Stimulated activated CD4-positive, alpha-beta T cell treated with anti-CD3 and anti-CD28 coated beads, Interleukin-12 subunit alpha, Interleukin-12 subunit beta, amount 100 ng/mL, for 4 hours (primary cell): ENCODE measurements around the gene EGFL7.

ENCODE experiments used
- DNase-seq: peaks from one replicate; pipeline ENCODE4 v3.0.0-alpha.2; 2020

Gene EGFL7

GRCh38 chr9:136675477-136676296, 13.0 kb downstream of the EGFL7 start:
- no peak for DNase-seq

- no peak for DNase-seq
Observed at GRCh38 chr9:136676297-136676794, 13.6 kb downstream of the EGFL7 start.

GRCh38 chr9:136676920-136677686, 14.4 kb downstream of the EGFL7 start:
- no peak for DNase-seq

GRCh38 chr9:136678034-136678433, 15.3 kb downstream of the EGFL7 start:
- no peak for DNase-seq

DNA sequence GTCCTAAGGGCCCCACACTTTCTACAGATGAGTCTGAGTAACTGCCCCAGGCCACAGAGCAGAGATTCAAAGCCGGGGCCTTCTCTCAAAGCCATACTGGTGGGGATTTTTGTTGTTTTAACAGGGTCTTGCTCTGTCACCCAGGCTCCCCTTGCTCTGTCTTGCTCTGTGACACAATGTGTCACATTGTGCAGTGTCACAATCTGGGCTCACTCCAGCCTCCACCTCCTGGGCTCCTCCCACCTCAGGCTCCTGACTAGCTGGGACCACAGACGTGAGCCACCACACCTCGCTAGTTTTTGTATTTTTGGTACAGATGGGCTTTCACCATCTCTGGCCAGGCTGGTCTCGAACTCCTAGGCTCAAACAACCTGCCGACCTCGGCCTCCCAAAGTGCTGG, 15.9 kb downstream of the EGFL7 start:
- no peak for DNase-seq

DNA sequence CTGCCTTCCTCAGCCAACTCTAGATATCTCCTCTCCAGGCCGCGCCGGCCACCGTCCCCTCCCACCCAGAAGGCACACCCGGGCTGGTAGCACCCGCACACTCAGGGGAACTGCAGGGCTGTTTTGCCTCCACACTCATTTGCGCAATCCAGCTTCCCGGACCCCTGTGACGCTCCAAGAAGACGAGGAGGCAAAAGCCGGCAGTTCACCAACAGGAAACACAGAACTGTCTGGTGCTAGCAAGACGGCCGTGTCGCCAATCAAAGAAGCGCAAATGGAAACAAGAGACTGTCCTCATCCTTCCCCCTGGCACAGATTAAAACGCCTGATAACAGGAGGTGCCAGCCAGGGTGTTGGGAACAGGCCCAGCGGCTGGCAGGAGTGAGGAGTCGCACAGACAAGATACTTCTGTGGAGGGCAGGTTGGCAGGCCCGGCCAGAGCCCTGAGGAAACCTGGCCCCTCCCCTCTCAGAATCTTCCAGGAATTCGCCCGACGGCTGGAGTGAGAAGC, 16.8 kb downstream of the EGFL7 start:
- DNase-seq, result no peak

GRCh38 chr9:136681029-136681428, 18.3 kb downstream of the EGFL7 start:
- DNase-seq, result no peak

- no peak for DNase-seq
Observed at GRCh38 chr9:136681945-136682699, 19.4 kb downstream of the EGFL7 start.

DNA sequence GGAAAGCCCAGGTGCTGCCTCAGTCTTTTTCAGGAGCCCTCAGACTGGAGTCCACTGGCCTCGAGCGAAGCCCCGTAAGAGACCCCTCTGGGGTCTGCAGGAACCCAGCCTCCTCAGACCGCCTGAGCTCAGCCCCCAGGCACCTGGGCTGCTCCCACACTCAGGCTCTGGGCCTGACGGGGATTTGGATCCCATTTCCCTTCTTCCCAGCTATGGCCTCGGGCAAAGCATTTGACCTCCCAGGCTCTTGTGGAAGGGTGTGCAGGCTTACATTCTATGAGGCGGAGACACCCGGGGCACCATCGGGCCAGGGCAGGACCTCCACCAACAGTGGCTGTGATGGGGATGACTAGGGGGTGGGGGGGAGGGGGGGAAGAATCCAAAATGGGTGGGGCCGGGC, 20.0 kb downstream of the EGFL7 start:
- no peak for DNase-seq

GRCh38 chr9:136683173-136683745, 20.5 kb downstream of the EGFL7 start:
- DNase-seq, result no peak

GRCh38 chr9:136683755-136684154, 21.0 kb downstream of the EGFL7 start:
- DNase-seq, result no peak

GRCh38 chr9:136684339-136684738, 21.6 kb downstream of the EGFL7 start:
- DNase-seq, result no peak

GRCh38 chr9:136684799-136685198, 22.1 kb downstream of the EGFL7 start:
- DNase-seq, result no peak

DNA sequence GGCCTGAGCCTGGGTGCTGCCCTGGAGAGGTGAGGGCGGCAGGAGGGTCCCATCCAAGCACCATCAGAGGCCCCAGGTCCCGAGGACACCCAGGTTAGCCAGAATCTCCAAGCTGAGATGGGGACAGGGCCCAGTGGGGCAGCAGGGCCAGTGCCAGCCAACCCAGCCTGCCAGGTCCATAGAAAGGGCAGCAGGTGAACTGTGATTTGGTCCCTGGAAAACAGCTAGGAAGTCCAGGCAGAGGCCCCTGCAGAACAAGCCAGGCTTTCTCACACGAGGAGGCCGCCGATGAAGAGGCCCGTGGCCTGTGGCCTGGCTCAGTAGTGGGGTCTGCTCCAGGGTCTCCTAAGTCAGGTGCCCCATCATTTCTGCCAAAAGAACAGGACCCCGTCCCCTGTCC, 22.5 kb downstream of the EGFL7 start:
- no peak for DNase-seq

- no peak for DNase-seq
Observed at GRCh38 chr9:136685790-136686533, 23.2 kb downstream of the EGFL7 start.

- DNase-seq, result no peak
Observed at GRCh38 chr9:136686534-136686793, 23.7 kb downstream of the EGFL7 start.

DNA sequence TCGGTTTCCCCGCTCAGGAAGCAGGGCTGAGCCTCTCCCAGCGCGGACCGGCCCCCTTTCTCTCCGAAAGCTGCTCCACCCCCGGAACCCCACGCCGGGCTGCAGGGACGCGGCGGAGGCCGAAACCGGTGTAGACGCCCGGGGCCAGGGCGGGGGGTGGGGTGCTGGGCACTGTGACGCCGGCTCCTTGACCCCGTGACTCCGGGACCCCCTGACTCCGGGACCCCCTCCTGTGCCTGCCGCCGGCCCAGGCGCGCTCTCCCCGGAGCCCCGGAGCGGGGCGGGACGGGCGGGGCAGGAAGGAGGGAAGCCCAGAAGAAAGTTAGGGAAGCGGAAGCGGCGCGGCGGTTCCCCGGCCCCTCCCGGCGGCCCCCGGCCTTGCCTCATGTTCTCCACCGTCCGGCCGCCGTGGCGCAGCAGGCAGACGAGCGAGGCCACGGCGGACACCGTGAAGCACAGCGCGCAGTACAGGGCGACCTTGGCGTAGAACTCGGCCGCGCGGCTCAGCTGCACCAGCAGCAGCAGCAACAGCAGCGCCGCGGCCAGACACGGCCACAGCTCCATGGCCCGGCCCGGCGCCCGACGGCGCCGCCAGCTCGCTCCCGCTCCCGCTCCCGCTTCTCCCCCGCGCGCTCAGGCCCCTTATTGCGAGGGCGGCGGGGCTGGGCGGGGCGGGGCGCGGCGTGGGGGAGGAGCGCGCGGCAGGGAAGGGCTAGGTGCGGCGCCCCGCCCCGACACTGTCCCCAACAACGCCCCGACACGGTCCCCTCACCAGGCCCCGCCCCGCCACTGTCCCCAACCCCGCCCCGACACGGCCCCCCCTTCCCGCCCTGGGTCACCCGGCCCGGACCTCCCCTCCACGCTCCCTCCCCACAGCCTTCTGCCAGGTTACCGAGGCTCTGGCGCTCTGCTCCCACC, 24.3 kb downstream of the EGFL7 start, which contains the start of gene AGPAT2:
TSS of gene AGPAT2 (minus strand) at position 664 of the 918 bp plus-strand sequence. CDS start at position 564, 100 bp downstream.
- peak; percentile 70 for DNase-seq

- no peak for DNase-seq
Observed at GRCh38 chr9:136687721-136688223, 25.1 kb downstream of the EGFL7 start.

- DNase-seq, result no peak
Observed at GRCh38 chr9:136688274-136689107, 25.8 kb downstream of the EGFL7 start.

DNA sequence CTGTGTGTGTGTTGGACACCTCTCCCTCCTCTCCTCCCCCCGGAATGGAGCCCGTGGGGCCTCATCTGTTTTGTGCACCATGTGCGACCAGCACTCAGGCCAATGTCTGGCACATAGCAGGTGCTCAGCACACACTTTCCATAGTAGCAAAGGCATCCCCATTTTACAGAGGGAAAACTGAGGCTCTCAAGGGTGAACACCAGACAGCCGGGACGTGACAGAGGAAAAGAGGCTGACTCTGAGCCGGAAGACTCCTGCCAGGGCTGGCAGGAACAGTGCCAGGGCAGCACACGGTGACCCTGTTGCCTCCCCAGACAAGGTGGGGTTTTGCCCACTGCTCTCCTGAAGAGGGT, 26.4 kb downstream of the EGFL7 start:
- no peak for DNase-seq
